Heart left ventricle (tissue), 16 donors: ENCODE results near the gene CES1. TPM values are rescaled to one million over a fixed set of nuclear protein-coding genes. Genes with fewer than 3 reads are reported as not detected.
A peak's percentile ranks its signal among the peaks of the same experiment; 100 is the strongest.
"Not testable (repeated sequence)": the region's sequence is repeated elsewhere in the genome, so short reads cannot be mapped to it uniquely, and the experiment has no call there.

Experiments used
- ATAC-seq, 4 donors: fragments of 200-7000 bp; cut with Tn5 transposase; one replicate each; pipeline ENCODE4 v1.9.1; 2020 to 2022; ENCODE audit warnings: moderate library complexity in 4 of 4, mild to moderate bottlenecking in 3 of 4, moderate number of reproducible peaks in 1 of 4
- DNase-seq, 5 donors: peaks; one replicate each; pipeline ENCODE4 v3.0.0-alpha.2; 2020
- H3K27ac ChIP-seq, 12 donors: fragments of 200-600 bp; sonication (generic) in 4 of 12; one replicate each; pipeline versions ENCODE4 v1.5.0 to v1.8.0; 2016 to 2022; ENCODE audit warnings: mild to moderate bottlenecking in 2 of 12
- H3K27me3 ChIP-seq, 9 donors: fragments of 200-600 bp; sonication (generic) in 2 of 9; one replicate each; pipeline versions ENCODE4 v1.5.1 to v1.8.0; 2016 to 2022; ENCODE audit warnings: mild to moderate bottlenecking in 3 of 9
- H3K36me3 ChIP-seq, 9 donors: fragments of 200-600 bp; sonication (generic) in 2 of 9; one replicate each; pipeline versions ENCODE4 v1.5.0 to v1.8.0; 2018 to 2022; ENCODE audit warnings: mild to moderate bottlenecking in 2 of 9
- H3K4me1 ChIP-seq, 12 donors: fragments of 200-600 bp; sonication (generic) in 4 of 12; one replicate each; pipeline versions ENCODE4 v1.5.0 to v1.8.0; 2016 to 2022; ENCODE audit warnings: mild to moderate bottlenecking in 3 of 12
- H3K4me3 ChIP-seq, 12 donors: fragments of 200-600 bp; sonication (generic) in 4 of 12; one replicate each; pipeline versions ENCODE4 v1.5.0 to v1.8.0; 2017 to 2022; ENCODE audit warnings: mild to moderate bottlenecking in 9 of 12, moderate library complexity in 4 of 12
- H3K9me3 ChIP-seq, 12 donors: fragments of 200-600 bp; sonication (generic) in 4 of 12; one replicate each; pipeline versions ENCODE4 v1.5.0 to v1.8.0; 2016 to 2022; ENCODE audit warnings: mild to moderate bottlenecking in 1 of 12
- CTCF ChIP-seq, 12 donors: fragments of 200-600 bp; sonication (generic) in 4 of 12; IDR thresholded peaks; one replicate each; pipeline versions ENCODE4 v1.5.0 to v1.8.0; 2018 to 2022; ENCODE audit warnings: antibody characterized with exemption in 12 of 12, mild to moderate bottlenecking in 5 of 12
- POLR2A ChIP-seq, 2 donors: fragments of 450-650 bp; IDR thresholded peaks; one replicate each; pipeline ENCODE4 v1.6.1; 2017; ENCODE audit warnings: antibody characterized with exemption in 2 of 2, mild to moderate bottlenecking in 2 of 2, moderate library complexity in 2 of 2
- WGBS, 4 donors: extraction: QIAGEN DNeasy Blood & Tissue Kit in 2 of 4; methylation state at CpG; one replicate each; pipeline versions ENCODE4 v1.1.5 to v1.1.7; 2013 to 2018; 5-methylcytosine and 5-hydroxymethylcytosine counted together
- intact Hi-C, 10 donors: fragments of 100-400 bp; cut with DNase I; formaldehyde crosslinking; loops; one replicate each; pipeline versions ENCODE4 v1.11.1 to v1.14.2; 2022
- polyA plus RNA-seq, 2 donors: library from polyadenylated mRNA; stranded (reverse); fragments of 200-250 nt; gene quantifications; one replicate each; pipeline ENCODE4 v1.2.3, GENCODE V29; 2013
- total RNA-seq, 9 donors: library from RNA; depleted of rRNA in 2 of 9; stranded (reverse); fragments of >200 nt in 2 of 9; fragmentation: NEBNext Ultra II Directional in 3 of 9; extraction: Animal tissue kit (Norgen Biotek cat#: 25700) in 3 of 9; gene quantifications; one replicate each; pipeline versions ENCODE4 v1.1.0 to v1.2.4, GENCODE V29; 2016 to 2023
- donor health status: ischemic (EF 13 %, LVEDD 7.1; RV severe dilation, severe dysfunction).
- donor health status: healthy with polysubstance abuse.
- donor health status: DM: no; HTN: yes; CAD: no.
- donor health status: DM: no; HTN: no; CAD: no.
- donor health status: ischemic (EF 25% LVEDD 6.9; RV normal size, moderate dysfunction).
- donor health status: ischemic (EF 25% LVEDD 5.7; RV mildly dilated, moderate dysfunction).
- donor health status: healthy.
- donor health status: DM: yes; HTN: yes; CAD: no.
- donor health status: ischemic (EF 35%, LVEDD 5.7; RV mildly dilated, moderate dysfunction).
- donor health status: nonischemic (EF 11% LVEDD 7.7; RV severe dilation, severe dysfunction).
- donor health status: DM: yes; HTN: yes; CAD: no.
- donor health status: PGD.
- donor health status: ischemic (EF 29% LVEDD 5.4; RV normal size, mild dysfunction).
- donor health status: nonischemic (EF 23%, LVEDD 6.1; RV moderate dilation, normal function).

Gene CES1
- total and polyA plus RNA-seq, 11 donors = 4.0 to 31.3 (median 20.6) TPM

DNA sequence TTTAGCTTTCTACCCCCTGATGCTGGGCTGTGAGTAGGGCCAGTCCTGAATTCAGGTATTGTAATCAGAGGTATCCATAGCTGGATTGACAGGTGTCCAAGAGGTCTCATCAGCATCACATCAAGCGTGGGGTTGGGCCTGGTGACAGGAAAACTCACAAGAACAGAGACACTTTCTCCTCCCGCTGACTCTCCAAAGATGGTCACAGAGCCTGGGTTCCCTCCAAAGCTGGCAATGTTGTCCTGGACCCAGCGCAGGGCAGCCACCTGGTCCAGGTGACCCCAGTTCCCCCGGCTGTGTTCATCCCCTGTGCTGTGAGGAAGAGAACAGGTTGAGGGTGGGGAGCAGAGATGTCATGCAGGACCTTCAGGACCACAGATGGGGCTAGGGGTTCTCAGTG, 11.7 kb downstream of the CES1 start:
- H3K27me3 ChIP-seq = peaks cover 0 to 12% (median 0%) of the 10 kb centered on the region in 9 donors

DNA sequence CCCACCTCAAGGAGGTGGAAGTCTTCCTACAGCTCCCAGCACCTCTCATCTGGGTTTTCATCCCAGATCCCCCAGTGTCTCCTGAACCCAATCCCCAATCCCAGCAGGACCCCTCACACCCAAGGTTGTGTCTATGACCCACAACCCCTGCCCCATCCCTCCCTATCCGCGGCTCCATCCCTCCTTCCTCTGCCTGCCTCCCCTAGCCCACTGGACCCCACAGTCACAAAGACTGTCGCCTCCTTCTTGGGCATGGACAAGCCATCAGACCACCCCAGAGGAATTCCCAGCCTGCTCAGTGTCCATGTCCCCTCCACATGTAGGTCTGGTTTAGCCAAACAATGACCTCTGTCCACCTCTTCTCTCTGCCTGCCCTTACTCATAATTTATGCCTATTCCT, 12.3 kb downstream of the CES1 start:
- no peak for DNase-seq
- no peak for ATAC-seq
- H3K4me3 ChIP-seq = no peak overlapping the region
- TF ChIP-seq POLR2A (IDR thresholded peaks at IDR 0.05) = no peak
- H3K27me3 ChIP-seq = peaks cover 0 to 12% (median 0%) of the 10 kb centered on the region in 9 donors
- no peak overlapping the region for H3K27ac ChIP-seq
- 87 to 93% (median 92%) methylated on average over 3 of the region's 3 CpGs for WGBS, 4 donors
- no peaks in the 10 kb centered on the region for H3K9me3 ChIP-seq
- intact Hi-C loops = loop anchor here in 1 of 10 donors (10.0 kb wide), 1 partner anchor 86 kb away; no protein-coding TSS in a partner anchor
- H3K36me3 ChIP-seq = no peaks in the 10 kb centered on the region
- no peaks in the 10 kb centered on the region for H3K4me1 ChIP-seq

More for the DNA sequence above, 11.7 kb downstream of the CES1 start:
- Histone ChIP-seq H3K4me3 (no peak overlapping the region), H3K36me3 (no peaks in the 10 kb centered on the region), H3K9me3 (no peaks in the 10 kb centered on the region), H3K4me1 (no peaks in the 10 kb centered on the region), H3K27ac (no peak overlapping the region)
- DNase-seq (no peak), ATAC-seq (no peak)
- WGBS, 4 donors = 82 to 91% (median 85%) methylated on average over 4 of the region's 4 CpGs
- intact Hi-C loops = loop anchor here in 1 of 10 donors (10.0 kb wide), 1 partner anchor 86 kb away; no protein-coding TSS in a partner anchor
- TF ChIP-seq POLR2A (IDR thresholded peaks at IDR 0.05) (no peak), CTCF (IDR thresholded peaks at IDR 0.05) (no peak)

DNA sequence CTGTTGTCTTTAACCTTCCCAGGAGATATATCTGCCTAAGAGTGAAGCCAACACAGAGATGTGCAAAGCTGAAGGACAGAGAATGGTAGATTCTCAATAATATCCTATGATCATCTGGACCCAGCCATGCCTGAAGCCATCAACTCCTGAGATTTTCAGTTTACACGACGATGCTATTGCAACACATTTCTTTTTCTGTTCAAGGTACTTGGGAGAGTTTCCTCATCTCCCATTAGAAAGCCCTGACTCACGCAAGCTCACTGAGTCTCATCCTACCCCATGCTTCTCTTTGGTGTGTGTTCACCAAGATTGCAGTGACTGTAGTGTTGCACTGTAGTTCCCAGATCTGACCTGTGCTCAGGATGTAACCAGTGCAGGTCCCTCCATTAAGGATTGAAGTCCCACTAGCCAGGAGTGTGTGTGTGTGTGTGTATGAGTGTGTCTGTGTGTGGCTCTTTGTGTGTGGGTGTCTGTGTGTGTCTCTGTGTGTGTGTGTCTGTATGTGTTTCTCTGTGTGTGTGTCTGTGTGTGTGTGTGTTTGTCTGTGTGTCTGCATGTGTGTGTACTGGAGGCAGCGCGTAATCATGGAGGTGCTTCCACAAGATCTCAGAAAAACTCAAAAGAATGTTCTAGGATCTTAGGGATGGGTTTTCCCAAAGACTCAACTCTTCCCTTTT, 15.5 kb downstream of the CES1 start:
- no peak overlapping the region for H3K4me3 ChIP-seq
- 87 to 93% (median 89%) methylated on average over 5 of the region's 5 CpGs for WGBS, 4 donors
- peaks cover 0 to 10% (median 0%) of the 10 kb centered on the region in 9 donors for H3K27me3 ChIP-seq
- H3K36me3 ChIP-seq = no peaks in the 10 kb centered on the region
- no peak overlapping the region for H3K27ac ChIP-seq
- no peak for ATAC-seq
- TF ChIP-seq POLR2A (IDR thresholded peaks at IDR 0.05) (no peak), CTCF (IDR thresholded peaks at IDR 0.05) (no peak)
- H3K9me3 ChIP-seq = no peaks in the 10 kb centered on the region
- no peaks in the 10 kb centered on the region for H3K4me1 ChIP-seq
- intact Hi-C loops = no loop called here
- DNase-seq = no peak

DNA sequence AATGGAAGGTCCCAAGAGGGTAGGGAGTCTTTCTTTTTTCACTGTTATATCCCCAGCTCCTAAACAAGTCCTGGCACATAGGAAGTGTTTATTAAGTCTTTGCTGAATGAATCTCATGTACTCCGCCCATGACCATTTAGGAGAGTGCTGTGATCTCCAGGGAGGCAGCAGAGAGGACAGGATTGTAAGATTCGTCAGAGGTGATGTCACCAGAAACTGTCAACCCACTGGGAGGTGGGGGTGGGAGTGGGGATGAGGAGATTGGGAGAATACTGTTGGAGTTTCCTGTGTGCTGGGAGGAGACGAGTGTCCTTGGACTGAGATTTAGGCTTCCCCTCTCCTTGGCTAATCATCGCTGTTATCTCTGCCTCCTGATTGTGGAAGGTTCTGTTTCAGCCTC, 16.7 kb downstream of the CES1 start:
- H3K36me3 ChIP-seq, H3K9me3 ChIP-seq, intact Hi-C loops, DNase-seq, H3K4me3 ChIP-seq, H3K27ac ChIP-seq, H3K4me1 ChIP-seq: not testable (repeated sequence)
- 48 to 56% (median 52%) methylated on average over 4 of the region's 4 CpGs for WGBS, 4 donors
- H3K27me3 ChIP-seq = peaks cover 0 to 10% (median 0%) of the 10 kb centered on the region in 9 donors
- peak in 2 of 4 donors; percentile 35 to 79 for ATAC-seq

DNA sequence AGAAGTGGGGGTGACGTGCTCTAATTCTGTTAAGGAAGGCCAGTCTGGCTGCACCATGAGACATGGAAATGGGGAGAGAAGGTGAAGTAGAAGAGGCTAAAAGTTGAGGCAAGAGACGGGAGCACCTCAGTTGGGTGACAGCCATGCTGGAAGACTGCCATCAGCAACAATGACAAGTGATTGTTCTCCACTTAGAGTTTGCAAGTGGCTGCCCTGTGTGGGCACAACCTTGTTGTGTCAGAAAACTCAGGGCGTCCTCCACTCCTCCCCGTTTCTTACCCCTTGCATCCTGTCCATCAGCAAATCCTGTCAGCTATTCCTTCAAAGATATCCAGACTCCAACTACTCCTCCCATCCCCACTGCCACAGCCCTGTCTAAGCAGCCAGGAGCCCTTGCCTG, 17.6 kb downstream of the CES1 start:
- 42 to 58% (median 50%) methylated on average over 3 to 4 of the region's 4 CpGs for WGBS, 4 donors
- ATAC-seq = no peak
- no peaks in the 10 kb centered on the region for H3K9me3 ChIP-seq
- DNase-seq = no peak
- no peak overlapping the region for H3K27ac ChIP-seq
- no peaks in the 10 kb centered on the region for H3K36me3 ChIP-seq
- H3K27me3 ChIP-seq = peaks cover 0 to 10% (median 0%) of the 10 kb centered on the region in 9 donors
- intact Hi-C loops = no loop called here
- H3K4me1 ChIP-seq = no peaks in the 10 kb centered on the region
- no peak for TF ChIP-seq CTCF (IDR thresholded peaks at IDR 0.05)
- TF ChIP-seq POLR2A (IDR thresholded peaks at IDR 0.05) = no peak
- no peak overlapping the region for H3K4me3 ChIP-seq

GRCh38 chr16:55814174-55814573, 18.7 kb downstream of the CES1 start:
- H3K36me3 ChIP-seq, H3K9me3 ChIP-seq, H3K4me3 ChIP-seq, DNase-seq, ATAC-seq, H3K27ac ChIP-seq, H3K4me1 ChIP-seq, intact Hi-C loops: not testable (repeated sequence)
- H3K27me3 ChIP-seq = peaks cover 0 to 11% (median 0%) of the 10 kb centered on the region in 9 donors
- 40 to 87% (median 60%) methylated on average over 2 of the region's 2 CpGs for WGBS, 4 donors

GRCh38 chr16:55813730-55814129, 19.2 kb downstream of the CES1 start:
- WGBS, 4 donors = 81 to 85% (median 82%) methylated on average over 6 to 8 of the region's 9 CpGs
- intact Hi-C loops, H3K9me3 ChIP-seq, H3K36me3 ChIP-seq, H3K4me3 ChIP-seq, H3K4me1 ChIP-seq, H3K27ac ChIP-seq, DNase-seq, ATAC-seq: not testable (repeated sequence)
- peaks cover 0 to 11% (median 0%) of the 10 kb centered on the region in 9 donors for H3K27me3 ChIP-seq
